WERI-Rb-1 (cell line): ENCODE results near the gene SLC26A4.

Source experiments
- DNase-seq: peaks from one replicate; pipeline ENCODE4 v3.0.0-alpha.2; 2020
- H3K27ac ChIP-seq: fragments of 250-450 bp; sonication (Bioruptor Pico); 2 replicates; pipeline ENCODE4 v1.5.1; 2020; ENCODE audit warnings: mild to moderate bottlenecking, moderate library complexity
- H3K27me3 ChIP-seq: fragments of 250-450 bp; sonication (Bioruptor Pico); 2 replicates; pipeline ENCODE4 v1.5.1; 2021; ENCODE audit warnings: mild to moderate bottlenecking, low read depth, moderate library complexity; ENCODE audit not compliant: insufficient read depth, severe bottlenecking
- H3K36me3 ChIP-seq: fragments of 250-450 bp; sonication (Bioruptor Pico); 2 replicates; pipeline ENCODE4 v1.5.1; 2020; ENCODE audit warnings: mild to moderate bottlenecking, moderate library complexity
- H3K4me3 ChIP-seq: 2 replicates; pipeline ENCODE4 v1.5.1; 2011; ENCODE audit warnings: low read depth, mild to moderate bottlenecking, control low read depth, low read length
- H3K9me3 ChIP-seq: fragments of 250-450 bp; sonication (Bioruptor Pico); 2 replicates; pipeline ENCODE4 v1.5.1; 2021; ENCODE audit warnings: mild to moderate bottlenecking, moderate library complexity; ENCODE audit not compliant: severe bottlenecking
- CTCF ChIP-seq: IDR thresholded peaks from 2 replicates; pipeline ENCODE4 v1.5.1; 2011; ENCODE audit warnings: low read depth, mild to moderate bottlenecking, control low read depth, inconsistent platforms, low read length

Gene SLC26A4

GRCh38 chr7:107691716-107692115 is 31.1 kb downstream of the SLC26A4 start:
- TF ChIP-seq CTCF: no peak
- Histone ChIP-seq H3K9me3 (no peaks in the 10 kb centered on the region), H3K27ac (no peak overlapping the region), H3K36me3 (no peaks in the 10 kb centered on the region), H3K4me3 (no peak overlapping the region), H3K27me3 (no peaks in the 10 kb centered on the region)
- DNase-seq: no peak

- no peak for TF ChIP-seq CTCF
- H3K36me3 ChIP-seq: no peaks in the 10 kb centered on the region
- H3K9me3 ChIP-seq: no peaks in the 10 kb centered on the region
- no peak overlapping the region for H3K27ac ChIP-seq
- H3K27me3 ChIP-seq: no peaks in the 10 kb centered on the region
- no peak overlapping the region for H3K4me3 ChIP-seq
- no peak for DNase-seq
Observed at GRCh38 chr7:107692501-107692900, 31.9 kb downstream of the SLC26A4 start.

- H3K27me3 ChIP-seq: no peaks in the 10 kb centered on the region
- no peak for TF ChIP-seq CTCF
- H3K36me3 ChIP-seq: no peaks in the 10 kb centered on the region
- no peak overlapping the region for H3K27ac ChIP-seq
- no peaks in the 10 kb centered on the region for H3K9me3 ChIP-seq
- H3K4me3 ChIP-seq: no peak overlapping the region
- DNase-seq: no peak
Observed at GRCh38 chr7:107693396-107693795, 32.8 kb downstream of the SLC26A4 start.

GRCh38 chr7:107694386-107694785 is 33.8 kb downstream of the SLC26A4 start:
- no peak overlapping the region for H3K4me3 ChIP-seq
- H3K27ac ChIP-seq: no peak overlapping the region
- H3K36me3 ChIP-seq: no peaks in the 10 kb centered on the region
- no peak for DNase-seq
- no peaks in the 10 kb centered on the region for H3K9me3 ChIP-seq
- no peak for TF ChIP-seq CTCF
- no peaks in the 10 kb centered on the region for H3K27me3 ChIP-seq

GRCh38 chr7:107696330-107696946 is 35.8 kb downstream of the SLC26A4 start:
- DNase-seq: no peak
- Histone ChIP-seq H3K27ac (no peak overlapping the region), H3K4me3 (no peak overlapping the region), H3K36me3 (no peaks in the 10 kb centered on the region), H3K27me3 (no peaks in the 10 kb centered on the region), H3K9me3 (no peaks in the 10 kb centered on the region)
- TF ChIP-seq CTCF: no peak
